WERI-Rb-1 (cell line): ENCODE data around the gene KIF5C.

Source experiments
- DNase-seq: peaks from one replicate; pipeline ENCODE4 v3.0.0-alpha.2; 2020
- H3K27ac ChIP-seq: fragments of 250-450 bp; sonication (Bioruptor Pico); 2 replicates; pipeline ENCODE4 v1.5.1; 2020; ENCODE audit warnings: mild to moderate bottlenecking, moderate library complexity
- H3K27me3 ChIP-seq: fragments of 250-450 bp; sonication (Bioruptor Pico); 2 replicates; pipeline ENCODE4 v1.5.1; 2021; ENCODE audit warnings: mild to moderate bottlenecking, low read depth, moderate library complexity; ENCODE audit not compliant: insufficient read depth, severe bottlenecking
- H3K36me3 ChIP-seq: fragments of 250-450 bp; sonication (Bioruptor Pico); 2 replicates; pipeline ENCODE4 v1.5.1; 2020; ENCODE audit warnings: mild to moderate bottlenecking, moderate library complexity
- H3K4me3 ChIP-seq: 2 replicates; pipeline ENCODE4 v1.5.1; 2011; ENCODE audit warnings: low read depth, mild to moderate bottlenecking, control low read depth, low read length
- H3K9me3 ChIP-seq: fragments of 250-450 bp; sonication (Bioruptor Pico); 2 replicates; pipeline ENCODE4 v1.5.1; 2021; ENCODE audit warnings: mild to moderate bottlenecking, moderate library complexity; ENCODE audit not compliant: severe bottlenecking
- TF ChIP-seq, protein P1 (sequence below): IDR thresholded peaks from 2 replicates; pipeline ENCODE4 v1.5.1; 2011; ENCODE audit warnings: low read depth, mild to moderate bottlenecking, control low read depth, inconsistent platforms, low read length

Gene KIF5C

DNA sequence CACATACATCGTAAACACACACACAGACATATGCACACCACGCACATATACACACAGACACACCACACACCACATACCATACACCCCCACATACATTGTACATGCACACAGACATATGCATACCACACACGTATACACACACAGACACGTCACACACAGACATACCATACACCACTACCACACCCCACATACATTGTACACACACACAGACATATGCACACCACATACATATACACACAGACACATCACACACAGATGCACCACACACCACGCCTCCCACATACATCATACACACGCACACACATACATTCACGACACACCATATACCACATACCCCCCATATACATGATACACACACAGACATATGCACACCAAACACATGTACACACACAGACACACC, 58.4 kb downstream of the KIF5C start:
- DNase-seq, result no peak
- TF ChIP-seq, protein P1, sequence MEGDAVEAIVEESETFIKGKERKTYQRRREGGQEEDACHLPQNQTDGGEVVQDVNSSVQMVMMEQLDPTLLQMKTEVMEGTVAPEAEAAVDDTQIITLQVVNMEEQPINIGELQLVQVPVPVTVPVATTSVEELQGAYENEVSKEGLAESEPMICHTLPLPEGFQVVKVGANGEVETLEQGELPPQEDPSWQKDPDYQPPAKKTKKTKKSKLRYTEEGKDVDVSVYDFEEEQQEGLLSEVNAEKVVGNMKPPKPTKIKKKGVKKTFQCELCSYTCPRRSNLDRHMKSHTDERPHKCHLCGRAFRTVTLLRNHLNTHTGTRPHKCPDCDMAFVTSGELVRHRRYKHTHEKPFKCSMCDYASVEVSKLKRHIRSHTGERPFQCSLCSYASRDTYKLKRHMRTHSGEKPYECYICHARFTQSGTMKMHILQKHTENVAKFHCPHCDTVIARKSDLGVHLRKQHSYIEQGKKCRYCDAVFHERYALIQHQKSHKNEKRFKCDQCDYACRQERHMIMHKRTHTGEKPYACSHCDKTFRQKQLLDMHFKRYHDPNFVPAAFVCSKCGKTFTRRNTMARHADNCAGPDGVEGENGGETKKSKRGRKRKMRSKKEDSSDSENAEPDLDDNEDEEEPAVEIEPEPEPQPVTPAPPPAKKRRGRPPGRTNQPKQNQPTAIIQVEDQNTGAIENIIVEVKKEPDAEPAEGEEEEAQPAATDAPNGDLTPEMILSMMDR, result no peak

DNA sequence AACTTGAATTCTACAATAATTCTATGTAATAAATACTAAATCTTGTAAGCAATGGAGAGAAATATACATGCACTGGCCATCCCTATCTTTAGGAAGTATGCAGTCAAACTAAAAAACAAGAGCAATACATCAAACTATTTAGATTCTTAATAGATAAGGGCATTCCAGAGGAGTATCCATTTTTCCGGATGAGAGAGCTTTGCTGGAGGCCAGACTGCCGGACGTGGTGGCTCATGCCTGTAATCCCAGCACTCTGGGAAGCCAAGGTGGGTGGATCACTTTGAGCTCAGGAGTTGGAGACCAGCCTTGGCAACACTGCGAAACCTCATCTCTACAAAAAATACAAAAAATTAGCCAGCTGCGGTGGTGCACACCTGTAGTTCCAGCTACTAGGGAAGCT, 60.8 kb downstream of the KIF5C start:
- TF ChIP-seq, protein P1, result no peak
- Histone ChIP-seq H3K9me3 (no peaks in the 10 kb centered on the region), H3K4me3 (no peak overlapping the region), H3K36me3 (no peaks in the 10 kb centered on the region), H3K27me3 (peaks cover 71% of the 10 kb centered on the region), H3K27ac (no peak overlapping the region)
- DNase-seq, result no peak

More for the DNA sequence above, 58.4 kb downstream of the KIF5C start:
- no peak overlapping the region for H3K4me3 ChIP-seq
- H3K27me3 ChIP-seq, result peaks cover 63% of the 10 kb centered on the region
- H3K9me3 ChIP-seq, result no peaks in the 10 kb centered on the region
- no peaks in the 10 kb centered on the region for H3K36me3 ChIP-seq
- no peak overlapping the region for H3K27ac ChIP-seq

GRCh38 chr2:148936857-148937450, 61.9 kb downstream of the KIF5C start:
- Histone ChIP-seq H3K27me3 (peaks cover 71% of the 10 kb centered on the region), H3K9me3 (no peaks in the 10 kb centered on the region), H3K27ac (no peak overlapping the region), H3K4me3 (no peak overlapping the region), H3K36me3 (no peaks in the 10 kb centered on the region)
- TF ChIP-seq, protein P1, result peak; percentile 12; the same call in 1 of the 2 replicates
- DNase-seq, result no peak

DNA sequence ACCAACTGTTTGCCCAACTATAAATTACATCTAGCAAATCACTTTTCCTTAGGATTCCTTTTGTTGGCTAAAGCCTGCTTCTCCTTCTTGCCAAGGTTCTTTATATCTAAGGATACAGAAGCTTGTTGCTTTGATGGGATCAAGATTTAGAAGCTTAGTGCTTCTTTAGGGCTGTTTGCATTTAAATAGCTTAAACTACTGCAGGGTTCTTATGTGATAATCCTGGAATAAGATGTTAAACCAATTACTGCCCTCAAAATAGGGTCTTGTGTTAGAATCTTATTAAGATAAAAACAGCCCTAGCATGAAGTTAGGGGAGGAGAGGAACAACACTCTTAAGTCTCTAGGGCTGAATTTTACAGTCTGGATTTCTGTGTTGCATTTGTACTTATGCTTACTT, 64.2 kb downstream of the KIF5C start:
- Histone ChIP-seq H3K27ac (no peak overlapping the region), H3K9me3 (no peaks in the 10 kb centered on the region), H3K27me3 (peaks cover 80% of the 10 kb centered on the region), H3K36me3 (no peaks in the 10 kb centered on the region), H3K4me3 (no peak overlapping the region)
- DNase-seq, result no peak
- TF ChIP-seq, protein P1, result no peak

- Histone ChIP-seq H3K27ac (no peak overlapping the region), H3K27me3 (peaks cover 63% of the 10 kb centered on the region), H3K4me3 (no peak overlapping the region), H3K36me3 (no peaks in the 10 kb centered on the region), H3K9me3 (peaks cover 4% of the 10 kb centered on the region)
- DNase-seq, result no peak
- TF ChIP-seq, protein P1, result no peak
These were observed 68.1 kb downstream of the KIF5C start for GRCh38 chr2:148943097-148943496.

DNA sequence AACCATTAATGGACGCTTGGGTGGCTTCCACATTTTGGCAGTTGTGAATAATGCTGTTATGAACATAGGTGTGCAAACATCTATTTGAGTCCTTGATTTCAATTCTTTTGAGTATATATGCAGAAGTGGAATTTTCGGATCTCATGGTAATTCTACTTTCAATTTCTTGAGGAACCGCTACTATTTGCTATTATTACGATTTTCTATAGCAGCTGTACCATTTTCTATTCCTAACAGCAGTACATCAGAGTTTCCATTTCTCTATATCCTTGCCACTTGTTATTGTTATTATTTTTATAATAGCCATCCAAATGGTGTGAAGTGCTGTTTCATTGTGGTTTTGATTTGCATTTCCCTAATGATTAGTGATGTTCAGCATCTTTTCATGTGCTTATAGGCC, 69.5 kb downstream of the KIF5C start:
- H3K27ac ChIP-seq, result no peak overlapping the region

More for the DNA sequence above, 69.5 kb downstream of the KIF5C start:
- H3K9me3 ChIP-seq, result peaks cover 4% of the 10 kb centered on the region
- no peak for DNase-seq
- no peak overlapping the region for H3K4me3 ChIP-seq
- no peaks in the 10 kb centered on the region for H3K36me3 ChIP-seq
- TF ChIP-seq, protein P1, result no peak
- peaks cover 74% of the 10 kb centered on the region for H3K27me3 ChIP-seq
